DND-41 (cell line): ENCODE results near the gene RPS28.

Source experiments
- ATAC-seq: fragments of 200-7000 bp; cut with Tn5 transposase; 3 replicates; pipeline ENCODE4 v1.9.1; 2021; ENCODE audit warnings: low read depth; ENCODE audit not compliant: insufficient read depth
- DNase-seq: peaks from one replicate; pipeline ENCODE4 v3.0.0-alpha.2; 2020
- H2AFZ ChIP-seq: 2 replicates; pipeline ENCODE4 v1.6.0; 2012; ENCODE audit warnings: low read depth, low read length
- H3K27ac ChIP-seq: 2 replicates; pipeline ENCODE4 v1.5.1; 2012; ENCODE audit warnings: low read length, inconsistent platforms
- H3K27me3 ChIP-seq: fragments of 200-600 bp; sonication (generic); 2 replicates; pipeline ENCODE4 v1.6.0; 2012; ENCODE audit warnings: low read length, mild to moderate bottlenecking, inconsistent platforms; ENCODE audit not compliant: insufficient read depth, poor library complexity
- H3K36me3 ChIP-seq: 2 replicates; pipeline ENCODE4 v1.5.1; 2012; ENCODE audit warnings: low read length, inconsistent platforms; ENCODE audit not compliant: insufficient read depth
- H3K4me1 ChIP-seq: 2 replicates; pipeline ENCODE4 v1.5.1; 2012; ENCODE audit warnings: mild to moderate bottlenecking, low read length; ENCODE audit not compliant: insufficient read depth
- H3K4me2 ChIP-seq: 2 replicates; pipeline ENCODE4 v1.6.0; 2012; ENCODE audit warnings: mild to moderate bottlenecking, moderate library complexity, low read length, inconsistent platforms; ENCODE audit not compliant: insufficient read depth
- H3K4me3 ChIP-seq, 2 experiments: fragments of 200-600 bp in 1 of 2; shearing (Covaris generic) in 1 of 2; 2 replicates each; pipeline ENCODE4 v1.5.1; 2012 to 2016; ENCODE audit warnings: inconsistent platforms in 2 of 2, low read length in 2 of 2, mild to moderate bottlenecking in 2 of 2, low read depth in 1 of 2, moderate library complexity in 1 of 2
- H3K79me2 ChIP-seq: 2 replicates; pipeline ENCODE4 v1.6.0; 2012; ENCODE audit warnings: low read length, inconsistent platforms; ENCODE audit not compliant: insufficient read depth
- H3K9ac ChIP-seq: 2 replicates; pipeline ENCODE4 v1.6.0; 2012; ENCODE audit warnings: low read depth, mild to moderate bottlenecking, inconsistent platforms, low read length, moderate library complexity
- H3K9me3 ChIP-seq: 2 replicates; pipeline ENCODE4 v1.5.1; 2012; ENCODE audit warnings: low read length, moderate library complexity, mild to moderate bottlenecking, inconsistent platforms; ENCODE audit not compliant: insufficient read depth, severe bottlenecking
- H4K20me1 ChIP-seq: 2 replicates; pipeline ENCODE4 v1.6.0; 2012; ENCODE audit warnings: low read length; ENCODE audit not compliant: insufficient read depth
- EZH2 ChIP-seq: IDR thresholded peaks from 3 replicates; pipeline ENCODE4 v1.6.1; 2012; ENCODE audit warnings: borderline replicate concordance, low read depth, mild to moderate bottlenecking, moderate library complexity, low read length, inconsistent platforms; ENCODE audit not compliant: severe bottlenecking
- TF ChIP-seq, protein P1 (sequence below): IDR thresholded peaks from 2 replicates; pipeline ENCODE4 v1.5.1; 2012; ENCODE audit warnings: borderline replicate concordance, low read length, moderate library complexity, mild to moderate bottlenecking; ENCODE audit not compliant: poor library complexity, severe bottlenecking; ENCODE audit errors: extremely low read depth

The RPS28 gene

GRCh38 chr19:8366121-8366581 lies 44.9 kb downstream of the RPS28 start:
- Histone ChIP-seq H3K9me3 (no peaks in the 10 kb centered on the region), H4K20me1 (0 out of 2 replicates have a peak, but pooled peaks cover 3% of the 10 kb centered on the region), H3K4me1 (no peaks in the 10 kb centered on the region), H3K9ac (no peak overlapping the region), H3K36me3 (no peaks in the 10 kb centered on the region), H3K4me3 (no peak overlapping the region), H3K79me2 (no peaks in the 10 kb centered on the region), H3K27ac (no peak overlapping the region), H3K27me3 (no peaks in the 10 kb centered on the region), H2AFZ (no peak overlapping the region), H3K4me2 (no peak overlapping the region)
- TF ChIP-seq, protein P1, sequence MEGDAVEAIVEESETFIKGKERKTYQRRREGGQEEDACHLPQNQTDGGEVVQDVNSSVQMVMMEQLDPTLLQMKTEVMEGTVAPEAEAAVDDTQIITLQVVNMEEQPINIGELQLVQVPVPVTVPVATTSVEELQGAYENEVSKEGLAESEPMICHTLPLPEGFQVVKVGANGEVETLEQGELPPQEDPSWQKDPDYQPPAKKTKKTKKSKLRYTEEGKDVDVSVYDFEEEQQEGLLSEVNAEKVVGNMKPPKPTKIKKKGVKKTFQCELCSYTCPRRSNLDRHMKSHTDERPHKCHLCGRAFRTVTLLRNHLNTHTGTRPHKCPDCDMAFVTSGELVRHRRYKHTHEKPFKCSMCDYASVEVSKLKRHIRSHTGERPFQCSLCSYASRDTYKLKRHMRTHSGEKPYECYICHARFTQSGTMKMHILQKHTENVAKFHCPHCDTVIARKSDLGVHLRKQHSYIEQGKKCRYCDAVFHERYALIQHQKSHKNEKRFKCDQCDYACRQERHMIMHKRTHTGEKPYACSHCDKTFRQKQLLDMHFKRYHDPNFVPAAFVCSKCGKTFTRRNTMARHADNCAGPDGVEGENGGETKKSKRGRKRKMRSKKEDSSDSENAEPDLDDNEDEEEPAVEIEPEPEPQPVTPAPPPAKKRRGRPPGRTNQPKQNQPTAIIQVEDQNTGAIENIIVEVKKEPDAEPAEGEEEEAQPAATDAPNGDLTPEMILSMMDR, result no peak
- TF ChIP-seq EZH2, result no peak
- ATAC-seq, result no peak
- no peak for DNase-seq

GRCh38 chr19:8366961-8367326 lies 45.6 kb downstream of the RPS28 start:
- H3K9ac ChIP-seq, result no peak overlapping the region
- no peaks in the 10 kb centered on the region for H3K9me3 ChIP-seq
- H3K4me2 ChIP-seq, result no peak overlapping the region
- no peak overlapping the region for H2AFZ ChIP-seq
- no peaks in the 10 kb centered on the region for H3K36me3 ChIP-seq
- DNase-seq (no peak), ATAC-seq (no peak)
- no peak overlapping the region for H3K4me3 ChIP-seq
- H3K27ac ChIP-seq, result no peak overlapping the region
- no peaks in the 10 kb centered on the region for H3K27me3 ChIP-seq
- H4K20me1 ChIP-seq, result 0 out of 2 replicates have a peak, but pooled peaks cover 3% of the 10 kb centered on the region
- no peak for TF ChIP-seq EZH2
- TF ChIP-seq, protein P1, result no peak
- H3K79me2 ChIP-seq, result no peaks in the 10 kb centered on the region
- H3K4me1 ChIP-seq, result no peaks in the 10 kb centered on the region

DNA sequence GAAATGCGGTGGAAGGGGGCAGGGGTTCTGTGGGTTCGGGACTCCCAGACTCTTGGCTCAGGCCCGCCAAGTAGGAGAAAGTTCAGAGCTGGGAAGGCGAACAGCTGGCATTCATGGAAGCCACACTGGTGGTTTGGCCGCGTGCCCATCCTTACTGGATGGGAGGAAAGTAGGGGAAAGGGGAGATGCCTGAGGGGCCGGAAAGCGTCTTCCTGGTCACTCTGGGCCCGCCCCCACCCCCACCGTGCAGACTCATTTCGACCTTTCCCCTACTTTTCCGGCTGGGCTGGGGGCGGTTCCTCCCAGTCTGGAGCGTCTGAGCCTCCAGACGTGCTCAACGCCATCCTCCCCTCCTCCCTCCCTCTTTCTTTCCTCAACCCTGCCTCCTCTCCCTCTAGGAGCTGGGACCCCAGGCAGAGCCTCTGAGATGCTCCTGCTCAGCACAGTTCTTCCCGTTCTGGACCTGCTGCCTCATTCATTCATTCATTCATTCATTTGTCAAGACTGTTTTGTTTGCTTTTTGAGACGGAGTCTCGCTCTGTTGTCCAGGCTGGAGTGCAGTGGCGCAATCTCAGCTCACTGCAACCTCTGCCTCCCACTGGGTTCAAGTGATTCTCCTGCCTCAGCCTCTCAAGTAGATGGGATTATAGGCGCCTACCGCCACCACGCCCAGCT lies 46.2 kb downstream of the RPS28 start:
- H3K79me2 ChIP-seq, result no peaks in the 10 kb centered on the region
- TF ChIP-seq, protein P1, result no peak
- TF ChIP-seq EZH2, result no peak
- no peak overlapping the region for H3K4me2 ChIP-seq
- ATAC-seq, result no peak
- H3K27me3 ChIP-seq, result no peaks in the 10 kb centered on the region
- H3K36me3 ChIP-seq, result no peaks in the 10 kb centered on the region
- no peak overlapping the region for H3K9ac ChIP-seq
- H3K4me3 ChIP-seq, result no peak overlapping the region
- H2AFZ ChIP-seq, result no peak overlapping the region
- no peaks in the 10 kb centered on the region for H3K9me3 ChIP-seq
- H3K4me1 ChIP-seq, result no peaks in the 10 kb centered on the region
- H4K20me1 ChIP-seq, result 0 out of 2 replicates have a peak, but pooled peaks cover 3% of the 10 kb centered on the region
- no peak for DNase-seq
- no peak overlapping the region for H3K27ac ChIP-seq
